ENCODE measurements around the gene XYLT1.

The XYLT1 gene

GRCh38 chr16:17266608-17267313 lies 204.0 kb downstream of the XYLT1 start:
- no peak for DNase-seq (ENCODE audit: low read depth in 2 of 3, low spot score in 2 of 3)

GRCh38 chr16:17265154-17265553 lies 205.6 kb downstream of the XYLT1 start:
- DNase-seq (ENCODE audit: low read depth in 2 of 3, low spot score in 2 of 3): no peak

- DNase-seq (ENCODE audit: low read depth in 2 of 3, low spot score in 2 of 3): no peak
Measured at GRCh38 chr16:17261197-17261858, 209.4 kb downstream of the XYLT1 start.

- DNase-seq (ENCODE audit: low read depth in 2 of 3, low spot score in 2 of 3): no peak
Measured at GRCh38 chr16:17260276-17260849, 210.4 kb downstream of the XYLT1 start.

GRCh38 chr16:17259751-17260270 lies 210.9 kb downstream of the XYLT1 start:
- DNase-seq (ENCODE audit: low read depth in 2 of 3, low spot score in 2 of 3): no peak

GRCh38 chr16:17258848-17259713 lies 211.7 kb downstream of the XYLT1 start:
- DNase-seq (ENCODE audit: low read depth in 2 of 3, low spot score in 2 of 3): no peak

- DNase-seq (ENCODE audit: low read depth in 2 of 3, low spot score in 2 of 3): no peak
Measured at GRCh38 chr16:17258077-17258599, 212.6 kb downstream of the XYLT1 start.

- DNase-seq (ENCODE audit: low read depth in 2 of 3, low spot score in 2 of 3): no peak
Measured at GRCh38 chr16:17257426-17258023, 213.2 kb downstream of the XYLT1 start.

- no peak for DNase-seq (ENCODE audit: low read depth in 2 of 3, low spot score in 2 of 3)
Measured at GRCh38 chr16:17252701-17253100, 218.1 kb downstream of the XYLT1 start.

GRCh38 chr16:17252064-17252463 lies 218.7 kb downstream of the XYLT1 start:
- no peak for DNase-seq (ENCODE audit: low read depth in 2 of 3, low spot score in 2 of 3)

- no peak for DNase-seq (ENCODE audit: low read depth in 2 of 3, low spot score in 2 of 3)
Measured at GRCh38 chr16:17251496-17251895, 219.3 kb downstream of the XYLT1 start.

GRCh38 chr16:17246974-17247732 lies 223.6 kb downstream of the XYLT1 start:
- no peak for DNase-seq (ENCODE audit: low read depth in 2 of 3, low spot score in 2 of 3)

- no peak for DNase-seq (ENCODE audit: low read depth in 2 of 3, low spot score in 2 of 3)
Measured at GRCh38 chr16:17246268-17246885, 224.4 kb downstream of the XYLT1 start.

- DNase-seq (ENCODE audit: low read depth in 2 of 3, low spot score in 2 of 3): no peak
Measured at GRCh38 chr16:17245776-17246175, 225.0 kb downstream of the XYLT1 start.

- no peak for DNase-seq (ENCODE audit: low read depth in 2 of 3, low spot score in 2 of 3)
Measured at GRCh38 chr16:17244872-17245551, 225.7 kb downstream of the XYLT1 start.

- DNase-seq (ENCODE audit: low read depth in 2 of 3, low spot score in 2 of 3): no peak
Measured at GRCh38 chr16:17241264-17241835, 229.4 kb downstream of the XYLT1 start.

- DNase-seq (ENCODE audit: low read depth in 2 of 3, low spot score in 2 of 3): peak in 2 of 3 experiments; percentile 16 to 29
Measured at GRCh38 chr16:17238285-17239028, 232.3 kb downstream of the XYLT1 start.

Measured in activated CD8-positive, alpha-beta memory T cell treated with anti-CD3 and anti-CD28 coated beads for 48 hours (primary cell).